K562 (cell line): ENCODE data around the gene MND1. TPM values are rescaled to one million over a fixed set of nuclear protein-coding genes. Genes with fewer than 3 reads are reported as not detected.

Experiments used
- ATAC-seq: fragments of 200-7000 bp; cut with Tn5 transposase; 3 replicates; pipeline ENCODE4 v1.9.1; 2020; ENCODE audit warnings: moderate library complexity
- BruUV-seq: library from RNA; stranded (reverse); fragments of 400-500 nt; replicated peaks from 2 replicates; lab custom pipeline; 2021; lab: Mats Ljungman, UMichigan
- CTCF ChIA-PET: fragments of 300-600 bp; formaldehyde crosslinking; extraction: SDS; loops from one replicate; lab custom pipeline; 2021; ENCODE audit warnings: low intra/inter-chr PET ratio; lab: Yijun Ruan, JAX
- POLR2A ChIA-PET: fragments of 300-600, 350-650 bp; sonication (Branson Sonifier 250); formaldehyde crosslinking; extraction: SDS; loops from one replicate; lab custom pipeline; 2021; ENCODE audit warnings: antibody characterized with exemption, inconsistent platforms; lab: Yijun Ruan, JAX
- DNase-seq, 4 experiments: peaks; one replicate each; pipeline versions ENCODE4 v3.0.0 to v3.0.0-alpha.2; 2011 to 2018; ENCODE audit warnings: low spot score in 3 of 4, mixed read lengths in 3 of 4; ENCODE audit errors: extremely low read depth in 1 of 4
- FAIRE-seq: peaks from 2 replicates; lab custom pipeline; 2011; peaks lifted over from hg19 to GRCh38; lab: Jason Lieb, UNC
- H2AFZ ChIP-seq: 2 replicates; pipeline ENCODE4 v1.6.0; 2011; ENCODE audit warnings: low read depth, low read length, control low read depth, inconsistent platforms
- H3K27ac ChIP-seq: fragments of 200-600 bp; 3 replicates; pipeline ENCODE4 v1.8.0; 2011; ENCODE audit warnings: low read depth, mild to moderate bottlenecking, control low read depth, inconsistent platforms, low read length, moderate library complexity, mixed read lengths; ENCODE audit errors: extremely low read depth
- H3K27me3 ChIP-seq, 2 experiments: fragments of 300-600 bp in 1 of 2; 2 replicates in 1 of 2; 3 replicates in 1 of 2; pipeline versions ENCODE4 v1.6.0 to v1.8.0; 2011; ENCODE audit warnings: inconsistent platforms in 2 of 2, low read length in 2 of 2, mild to moderate bottlenecking in 1 of 2, mixed read lengths in 1 of 2, moderate library complexity in 1 of 2; ENCODE audit not compliant: control insufficient read depth in 2 of 2, insufficient read depth in 2 of 2
- H3K36me3 ChIP-seq: fragments of 300-600 bp; 3 replicates; pipeline ENCODE4 v1.8.0; 2011; ENCODE audit warnings: mild to moderate bottlenecking, low read length, inconsistent platforms; ENCODE audit not compliant: control insufficient read depth, insufficient read depth
- H3K4me1 ChIP-seq, 2 experiments: fragments of 200-600 bp in 1 of 2; replicated peaks in 1 of 2; 2 replicates in 1 of 2; 3 replicates in 1 of 2; pipeline versions ENCODE4 v1.5.1 to v1.8.0; 2011; ENCODE audit warnings: inconsistent platforms in 2 of 2, low read length in 2 of 2, mild to moderate bottlenecking in 1 of 2, mixed read lengths in 1 of 2, moderate library complexity in 1 of 2; ENCODE audit not compliant: control insufficient read depth in 2 of 2, insufficient read depth in 2 of 2
- H3K4me2 ChIP-seq: 2 replicates; pipeline ENCODE4 v1.6.1; 2011; ENCODE audit warnings: low read length, control low read depth, inconsistent platforms, mixed read lengths; ENCODE audit not compliant: insufficient read depth
- H3K4me3 ChIP-seq: fragments of 200-600 bp; sonication (generic), shearing (Covaris generic); 2 replicates; pipeline ENCODE4 v1.5.1; 2016; ENCODE audit warnings: control low read depth, inconsistent platforms
- H3K79me2 ChIP-seq: fragments of 200-600 bp; 3 replicates; pipeline ENCODE4 v1.8.0; 2011; ENCODE audit warnings: low read length, inconsistent platforms; ENCODE audit not compliant: control insufficient read depth, insufficient read depth
- H3K9ac ChIP-seq, 2 experiments: 2 replicates each; pipeline versions ENCODE4 v1.6.0 to v1.6.1; 2011; ENCODE audit warnings: low read depth in 2 of 2, low read length in 2 of 2, control low read depth in 1 of 2, inconsistent platforms in 1 of 2, mild to moderate bottlenecking in 1 of 2, mixed read lengths in 1 of 2; ENCODE audit not compliant: insufficient read depth in 1 of 2
- H3K9me1 ChIP-seq: one replicate; pipeline ENCODE4 v1.6.0; 2011; ENCODE audit warnings: inconsistent platforms, mild to moderate bottlenecking, low read length, moderate library complexity; ENCODE audit not compliant: control insufficient read depth, insufficient read depth
- H3K9me3 ChIP-seq: replicated peaks from 2 replicates; pipeline ENCODE4 v1.5.1; 2011; ENCODE audit warnings: low read depth, low read length, inconsistent platforms; ENCODE audit not compliant: control insufficient read depth, insufficient read depth
- H4K20me1 ChIP-seq: replicated peaks from 2 replicates; pipeline ENCODE4 v1.6.1; 2011; ENCODE audit warnings: low read length, inconsistent platforms, mixed read lengths; ENCODE audit not compliant: control insufficient read depth, insufficient read depth
- COPS2 ChIP-seq: fragments of 450-650 bp; conservative IDR thresholded peaks from 2 replicates; pipeline ENCODE4 v1.6.1; 2016; ENCODE audit warnings: mild to moderate bottlenecking, moderate library complexity
- ESRRB ChIP-seq: fragments of 250-450 bp; sonication (Bioruptor Pico); IDR thresholded peaks from 2 replicates; pipeline ENCODE4 v1.5.0; 2020; ENCODE audit warnings: mild to moderate bottlenecking, moderate library complexity, borderline replicate concordance
- HNRNPLL ChIP-seq: fragments of 200-400 bp; formaldehyde crosslinking; IDR thresholded peaks from 2 replicates; pipeline ENCODE4 v1.6.1; 2017; ENCODE audit warnings: low read length, low read depth, mild to moderate bottlenecking; ENCODE audit not compliant: poor library complexity, severe bottlenecking
- MYNN ChIP-seq, 2 experiments: sonication (generic); formaldehyde crosslinking in 1 of 2; IDR thresholded peaks; 2 replicates each; pipeline versions ENCODE4 v1.5.0 to v1.6.1; 2016 to 2020; ENCODE audit warnings: antibody characterized with exemption in 1 of 2, missing genetic modification reagents in 1 of 2
- RBM39 ChIP-seq: fragments of 200-400 bp; formaldehyde crosslinking; optimal IDR thresholded peaks from 2 replicates; pipeline ENCODE3; 2018; ENCODE audit warnings: low read depth, low read length
- SMARCA4 ChIP-seq: fragments of 450-650 bp; IDR thresholded peaks from 2 replicates; pipeline ENCODE4 v1.6.1; 2016
- SMC3 ChIP-seq: conservative IDR thresholded peaks from 2 replicates; pipeline ENCODE4 v1.6.1; 2011; ENCODE audit warnings: low read depth, low read length, improper control_type of control experiment; ENCODE audit not compliant: insufficient read depth
- SP2 ChIP-seq: IDR thresholded peaks from 2 replicates; pipeline ENCODE4 v1.6.1; 2011; ENCODE audit warnings: mild to moderate bottlenecking, low read depth, low read length, moderate library complexity; ENCODE audit not compliant: poor library complexity, severe bottlenecking; ENCODE audit errors: extremely low read depth
- TBP ChIP-seq: optimal IDR thresholded peaks from 2 replicates; pipeline ENCODE3; 2011; ENCODE audit warnings: low read depth, low read length, improper control_type of control experiment
- TEAD4 ChIP-seq, 2 experiments: sonication (generic) in 1 of 2; formaldehyde crosslinking in 1 of 2; IDR thresholded peaks; 2 replicates each; pipeline versions ENCODE4 v1.6.1 to v1.8.0; 2012 to 2022; ENCODE audit warnings: borderline replicate concordance in 1 of 2, inconsistent platforms in 1 of 2, low read length in 1 of 2, mild to moderate bottlenecking in 1 of 2, missing genetic modification reagents in 1 of 2
- ZNF174 ChIP-seq: fragments of 250-450 bp; sonication (Bioruptor Pico); IDR thresholded peaks from 2 replicates; pipeline ENCODE4 v1.4.0; 2020; ENCODE audit warnings: mild to moderate bottlenecking
- ZNF274 ChIP-seq: IDR thresholded peaks from 2 replicates; pipeline ENCODE4 v1.6.1; 2011; ENCODE audit warnings: low read depth, mild to moderate bottlenecking, low read length, moderate library complexity, borderline replicate concordance
- ZNF280B ChIP-seq: fragments of 250-450 bp; sonication (Bioruptor Pico); IDR thresholded peaks from 2 replicates; pipeline ENCODE4 v1.5.1; 2021; ENCODE audit warnings: mild to moderate bottlenecking
- ZZZ3 ChIP-seq: fragments of 450-650 bp; IDR thresholded peaks from 2 replicates; pipeline ENCODE4 v1.6.1; 2016; ENCODE audit warnings: antibody characterized with exemption, mild to moderate bottlenecking, moderate library complexity
- WGBS: fragments of 100-300 bp; shearing (Covaris generic); methylation state at CpG from one replicate; pipeline ENCODE4 v1.1.6; 2016; ENCODE audit warnings: low coverage, mixed read lengths; ENCODE audit not compliant: insufficient coverage; ENCODE audit errors: missing lambda C conversion rate; 5-methylcytosine and 5-hydroxymethylcytosine counted together
- in situ Hi-C: fragments of 300-500 bp; cut with MboI; formaldehyde crosslinking; loops from 4 replicates; pipeline ENCODE4 v1.15.0; 2018; ENCODE audit warnings: inconsistent platforms, mixed read lengths
- intact Hi-C: fragments of 100-400 bp; cut with micrococcal nuclease; formaldehyde crosslinking; loops from 2 replicates; pipeline ENCODE4 v1.14.2; 2022
- polyA plus RNA-seq, 8 experiments: library from polyadenylated mRNA; depleted of rRNA in 4 of 8; stranded (reverse) in 5 of 8; unstranded in 3 of 8; fragments of >200 nt; fragmentation: Nextera tagmentation in 2 of 8; fragmentation: Illumina TruSeq in 1 of 8; extraction: Ambion mirVana in 2 of 8; extraction: Trizol in 1 of 8; gene quantifications; 2 replicates each; pipeline versions ENCODE4 v1.2.1 to v1.2.3, GENCODE V29; 2011 to 2014; ENCODE audit warnings: inconsistent platforms in 1 of 8, missing spikeins in 1 of 8
- total RNA-seq, 7 experiments: library from RNA; depleted of rRNA in 6 of 7; stranded (reverse); fragments of >200 nt in 6 of 7; fragmentation: Illumina TruSeq in 2 of 7; extraction: Trizol in 2 of 7; gene quantifications; 2 replicates each; pipeline versions ENCODE4 v1.2.1 to v1.2.3, GENCODE V29; 2011 to 2021; ENCODE audit warnings: low replicate concordance in 1 of 7

The MND1 gene
- total and polyA plus RNA-seq, 9 of the 15 experiments (the other 6 are each of a cell fraction or from before 2014, with no cell fraction given), result 35.3 to 94.1 (median 59.9) TPM

GRCh38 chr4:153296040-153296823 lies 48.3 kb upstream of the MND1 start:
- Histone ChIP-seq H3K27me3 (peaks cover 18 to 33% of the 10 kb centered on the region in 2 experiments), H3K4me1 (peaks cover 0 to 9% of the 10 kb centered on the region in 2 experiments; a peak in 2 of 5 replicates), H3K79me2 (no peaks in the 10 kb centered on the region), H3K9me1 (no peaks in the 10 kb centered on the region), H3K27ac (no peak overlapping the region), H4K20me1 (no peaks in the 10 kb centered on the region), H3K4me2 (no peak overlapping the region; the same call in 1 of the 2 replicates), H3K36me3 (no peaks in the 10 kb centered on the region), H3K9me3 (no peaks in the 10 kb centered on the region), H3K9ac (no peak overlapping the region), H2AFZ (peak overlapping the region; percentile 35; the same call in 1 of the 2 replicates), H3K4me3 (no peak overlapping the region)
- 0% methylated on average over 10 of the region's 11 CpGs for WGBS
- FAIRE-seq (no peak), DNase-seq (no peak), ATAC-seq (no peak)
- in situ Hi-C loops, result no loop called here
- BruUV-seq, result no TSS peak
- intact Hi-C loops, result no loop called here
- ChIA-PET CTCF (no interaction called here), POLR2A (no interaction called here)
- TF ChIP-seq TBP (no peak), RBM39 (no peak)

- CTCF ChIA-PET, result no interaction called here
- no peak for TF ChIP-seq COPS2
- no peak for TF ChIP-seq ZNF274
- no peak for TF ChIP-seq HNRNPLL
- TF ChIP-seq ZNF280B (CRISPR knock-in tag), result no peak
- TF ChIP-seq SMARCA4, result no peak
- TF ChIP-seq ZZZ3, result no peak
- no peak for TF ChIP-seq ESRRB (CRISPR knock-in tag)
- TF ChIP-seq SP2, result no peak
- TF ChIP-seq MYNN (IDR thresholded peaks at IDR 0.05), result no peak
- no peak for TF ChIP-seq MYNN (CRISPR knock-in tag; IDR thresholded peaks at IDR 0.05)
- no peak for TF ChIP-seq ZNF174 (CRISPR knock-in tag)
- TF ChIP-seq TEAD4 (IDR thresholded peaks at IDR 0.05; ENCODE audit: low read length), result no peak
- TF ChIP-seq TEAD4 (CRISPR knock-in tag; IDR thresholded peaks at IDR 0.05; ENCODE audit: borderline replicate concordance), result no peak
- TF ChIP-seq SMC3, result no peak
These were observed 47.4 kb upstream of the MND1 start for GRCh38 chr4:153297116-153297515.

More at GRCh38 chr4:153297116-153297515, 47.4 kb upstream of the MND1 start:
- intact Hi-C loops (no loop called here), in situ Hi-C loops (no loop called here)
- Histone ChIP-seq H3K4me1 (peaks cover 0 to 9% of the 10 kb centered on the region in 2 experiments; a peak in 2 of 5 replicates), H3K9me3 (no peaks in the 10 kb centered on the region), H3K27ac (no peak overlapping the region), H3K4me2 (no peak overlapping the region), H3K4me3 (no peak overlapping the region), H3K79me2 (no peaks in the 10 kb centered on the region), H3K27me3 (peaks cover 18 to 33% of the 10 kb centered on the region in 2 experiments), H3K9me1 (no peaks in the 10 kb centered on the region), H4K20me1 (no peaks in the 10 kb centered on the region), H3K9ac (no peak overlapping the region), H3K36me3 (no peaks in the 10 kb centered on the region), H2AFZ (no peak overlapping the region)
- no TSS peak for BruUV-seq
- POLR2A ChIA-PET, result no interaction called here
- DNase-seq, result no peak
- no peak for ATAC-seq
- WGBS, result 4% methylated on average over 8 of the region's 8 CpGs
- FAIRE-seq, result no peak
